Stimulated activated CD4-positive, alpha-beta T cell treated with anti-CD3 and anti-CD28 coated beads, Interleukin-4, amount 100 ng/mL, for 24 hours (primary cell): ENCODE results near the gene UGGT2.
"Not testable (repeated sequence)": the region's sequence is repeated elsewhere in the genome, so short reads cannot be mapped to it uniquely, and the experiment has no call there.

Source experiments
- DNase-seq: peaks from one replicate; pipeline ENCODE4 v3.0.0-alpha.2; 2020

Gene UGGT2

DNA sequence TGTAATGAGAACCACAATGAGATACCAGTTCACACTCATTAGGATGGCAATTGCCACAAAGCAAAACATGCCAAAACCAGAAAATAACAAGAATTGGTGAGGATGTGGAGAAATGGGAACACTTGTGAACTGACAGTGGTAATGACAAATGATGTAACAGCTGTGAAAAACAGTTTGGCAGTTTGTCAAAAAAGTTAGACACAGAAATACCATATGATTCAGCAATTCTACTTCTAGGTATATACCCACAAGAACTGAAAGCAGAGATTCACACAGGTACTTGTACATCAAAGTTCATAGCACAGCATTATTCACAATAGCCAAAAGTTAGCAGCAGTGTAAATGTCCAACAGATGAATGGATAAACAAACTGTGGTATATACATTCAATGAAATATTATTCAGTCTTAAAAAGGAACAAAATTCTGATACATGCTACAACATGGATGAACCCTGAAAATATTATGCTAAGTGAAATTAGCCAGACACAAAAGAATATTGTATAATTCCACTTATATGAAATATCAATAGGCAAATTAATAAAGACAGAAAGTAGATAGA is 96.5 kb downstream of the UGGT2 start:
- DNase-seq, result no peak

DNA sequence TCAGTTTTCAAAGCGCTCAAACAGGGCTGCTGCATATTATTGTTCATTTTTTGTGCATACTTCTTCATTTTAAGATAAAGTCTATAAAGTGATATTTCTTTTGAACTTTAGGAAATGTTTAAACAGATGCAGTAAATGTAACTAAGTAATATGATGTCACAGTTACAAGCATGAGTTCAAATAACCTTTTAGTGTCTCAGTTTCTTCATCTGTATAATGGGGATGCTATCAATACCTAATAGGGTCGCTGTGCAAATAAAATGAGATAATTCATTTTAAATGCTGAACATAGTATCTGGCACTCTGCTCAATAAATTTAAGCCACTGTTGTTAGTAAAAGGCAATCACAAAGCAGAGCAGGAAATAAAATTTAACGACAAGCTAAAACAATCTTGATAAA is 97.5 kb downstream of the UGGT2 start:
- DNase-seq, result no peak

DNA sequence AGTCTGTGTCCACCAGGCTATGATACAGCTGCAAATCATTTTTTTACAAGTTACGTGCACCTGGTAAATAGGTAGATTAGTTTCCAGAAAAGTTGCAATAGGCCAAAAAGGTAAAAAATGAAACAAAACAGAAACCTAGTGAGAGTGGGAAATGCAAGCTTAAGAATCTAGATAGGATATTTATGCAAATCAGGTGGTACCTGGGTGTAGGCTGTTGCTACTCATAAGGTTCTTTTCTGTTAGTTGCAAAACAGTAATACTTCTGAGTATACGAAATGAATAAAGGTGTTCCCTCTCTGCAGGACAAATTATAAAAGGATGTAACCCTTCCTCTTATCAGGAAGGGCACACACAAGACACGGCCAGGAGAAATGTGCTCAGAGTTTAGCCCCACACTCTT is 97.9 kb downstream of the UGGT2 start:
- no peak for DNase-seq

DNA sequence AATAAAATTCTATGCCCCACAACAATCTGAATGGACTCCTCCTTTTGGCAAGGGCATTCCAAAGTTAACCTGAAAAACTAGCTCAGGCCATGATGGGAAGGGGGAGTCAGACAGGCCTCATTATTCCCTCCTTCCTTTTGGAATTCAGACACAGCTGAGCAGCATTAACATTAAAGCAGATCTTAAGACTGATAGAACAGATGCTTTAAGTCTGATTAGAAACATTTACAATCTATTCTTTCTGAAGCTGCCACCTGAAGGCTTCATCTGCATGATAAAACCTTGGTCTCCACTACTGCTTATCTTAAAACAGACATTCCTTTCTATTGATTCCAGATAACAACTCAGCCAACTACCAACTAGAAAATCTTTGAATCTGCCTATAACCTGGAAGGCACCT is 98.9 kb downstream of the UGGT2 start:
- DNase-seq, result no peak

DNA sequence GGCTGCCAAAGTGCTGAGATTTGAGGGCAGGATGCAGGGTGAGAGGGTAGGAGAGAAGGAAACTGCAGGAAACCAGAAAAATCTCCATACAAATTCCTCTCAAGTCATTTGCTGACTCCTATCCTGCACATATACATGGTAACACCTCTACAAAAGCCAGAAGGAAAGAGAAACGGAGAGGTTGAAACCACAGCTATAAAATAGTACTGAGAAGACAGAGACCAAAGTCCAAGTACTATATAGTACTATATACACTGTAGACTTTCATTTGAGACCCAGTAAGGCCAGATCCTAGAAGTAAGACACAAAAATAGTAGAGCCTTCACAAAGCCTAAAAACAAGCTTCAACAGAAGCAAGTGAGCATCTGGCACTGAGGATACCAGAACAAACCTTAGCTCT is 103.1 kb downstream of the UGGT2 start:
- no peak for DNase-seq

DNA sequence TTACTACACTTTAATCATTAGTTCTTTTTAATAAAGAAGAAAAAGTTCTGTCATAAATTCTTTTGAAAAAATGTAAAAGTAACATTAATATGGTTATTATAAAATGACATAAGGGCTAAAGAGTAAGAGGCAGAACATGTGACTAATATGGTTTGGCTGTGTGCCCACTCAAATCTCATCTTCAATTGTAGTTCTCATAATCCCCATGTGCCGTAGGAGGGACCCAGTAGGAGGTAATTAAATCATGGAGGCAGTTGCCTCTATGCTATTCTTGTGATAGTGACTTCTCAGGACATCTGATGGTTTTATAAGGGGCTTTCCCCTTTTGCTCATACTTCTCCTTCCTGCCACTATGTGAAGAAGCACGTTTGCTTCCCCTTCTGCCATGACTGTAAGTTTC is 104.5 kb downstream of the UGGT2 start:
- no peak for DNase-seq

DNA sequence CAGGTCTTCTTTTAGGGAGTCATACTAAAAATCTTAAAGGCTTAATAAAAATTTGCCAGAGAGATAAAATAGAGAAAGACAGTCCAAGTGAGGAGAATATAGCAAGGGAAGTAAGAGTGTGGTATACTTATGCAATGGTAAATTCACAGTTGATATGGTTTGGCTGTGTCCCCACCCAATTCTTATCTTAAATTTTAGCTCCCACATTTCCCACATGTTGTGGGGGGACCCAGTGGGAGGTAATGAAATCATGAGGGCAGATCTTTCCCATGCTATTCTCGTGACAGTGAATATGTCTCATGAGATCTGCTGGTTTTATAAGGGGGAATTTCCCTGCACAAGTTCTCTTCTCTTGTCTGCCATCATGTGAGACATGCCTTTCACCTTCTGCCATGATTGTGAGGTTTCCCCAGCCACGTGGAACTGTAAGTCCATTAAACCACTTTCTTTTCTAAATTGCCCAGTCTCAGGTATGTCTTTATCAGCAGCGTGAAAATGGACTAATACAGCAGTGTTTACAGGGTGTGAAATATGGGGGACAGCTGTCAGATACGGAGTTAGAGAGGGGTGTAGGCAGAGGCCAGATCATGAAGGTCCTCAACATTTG is 115.4 kb downstream of the UGGT2 start:
- DNase-seq, result no peak

DNA sequence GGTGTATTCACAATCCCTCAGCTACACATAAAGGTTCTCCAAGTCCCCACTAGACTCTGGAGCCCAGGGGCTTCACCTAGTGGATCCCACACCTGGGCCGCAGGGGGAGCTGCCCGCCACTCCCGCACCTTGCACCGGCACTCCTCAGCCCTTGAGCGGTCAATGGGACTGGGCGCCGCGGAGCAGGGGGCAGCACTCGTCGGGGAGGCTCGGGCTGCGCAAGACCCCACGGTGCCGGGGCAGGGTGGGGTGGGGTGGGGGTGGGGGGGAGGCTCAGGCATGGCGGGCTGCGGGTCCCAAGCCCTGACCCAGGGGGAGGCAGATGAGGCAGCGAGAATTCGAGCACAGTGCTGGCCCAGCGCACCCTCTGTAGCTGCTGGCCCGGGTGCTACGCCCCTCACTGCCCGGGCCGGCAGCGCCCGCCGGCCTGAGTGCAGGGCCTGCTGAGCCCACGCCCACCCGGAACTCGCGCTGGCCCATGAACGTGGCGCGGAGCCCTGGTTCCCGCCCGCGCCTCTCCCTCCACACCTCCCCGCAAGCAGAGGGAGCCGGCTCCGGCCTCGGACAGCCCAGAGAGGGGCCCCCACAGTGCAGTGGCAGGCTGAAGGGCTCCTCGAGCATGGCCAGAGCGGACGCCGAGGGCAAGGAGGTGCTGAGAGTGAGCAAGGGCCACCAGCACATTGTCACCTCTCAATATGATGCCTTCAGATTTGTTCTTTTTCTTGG is 121.7 kb downstream of the UGGT2 start:
- DNase-seq, result no peak

DNA sequence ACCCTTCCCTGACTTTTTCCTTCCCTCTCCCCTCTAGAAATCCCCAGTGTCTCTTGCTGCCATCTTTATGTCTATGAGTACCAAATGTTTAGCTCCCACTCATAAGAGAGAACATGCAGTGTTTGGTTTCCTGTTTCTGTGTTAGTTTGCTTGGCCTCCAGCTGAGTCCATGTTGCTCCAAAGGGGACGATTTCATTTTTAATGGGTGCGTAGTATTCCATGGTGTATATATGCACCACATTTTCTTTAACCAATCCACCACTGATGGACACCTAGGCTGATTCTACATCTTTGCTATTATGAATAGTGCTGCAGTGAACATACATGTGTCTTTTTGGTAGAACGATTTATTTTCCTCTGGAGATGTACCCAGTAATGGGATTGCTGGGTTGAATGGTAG is 123.8 kb downstream of the UGGT2 start:
- no peak for DNase-seq

DNA sequence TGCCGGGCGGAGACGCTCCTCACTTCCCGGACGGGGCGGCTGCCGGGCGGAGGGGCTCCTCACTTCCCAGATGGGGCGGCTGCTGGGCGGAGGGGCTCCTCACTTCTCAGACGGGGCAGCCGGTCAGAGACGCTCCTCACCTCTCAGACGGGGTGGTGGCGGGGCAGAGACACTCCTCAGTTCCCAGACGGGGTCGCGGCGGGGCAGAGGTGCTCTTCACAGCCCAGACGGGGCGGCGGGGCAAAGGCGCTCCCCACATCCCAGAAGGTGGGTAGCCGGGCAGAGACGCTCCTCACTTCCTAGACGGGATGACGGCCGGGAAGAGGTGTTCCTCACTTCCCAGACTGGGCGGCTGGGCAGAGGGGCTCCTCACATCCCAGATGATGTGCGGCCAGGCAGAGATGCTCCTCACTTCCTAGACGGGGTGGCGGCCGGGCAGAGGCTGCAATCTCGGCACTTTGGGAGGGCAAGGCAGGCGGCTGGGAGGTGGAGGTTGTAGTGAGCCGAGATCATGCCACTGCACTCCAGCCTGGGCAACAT is 124.8 kb downstream of the UGGT2 start:
- not testable (repeated sequence) for DNase-seq

DNA sequence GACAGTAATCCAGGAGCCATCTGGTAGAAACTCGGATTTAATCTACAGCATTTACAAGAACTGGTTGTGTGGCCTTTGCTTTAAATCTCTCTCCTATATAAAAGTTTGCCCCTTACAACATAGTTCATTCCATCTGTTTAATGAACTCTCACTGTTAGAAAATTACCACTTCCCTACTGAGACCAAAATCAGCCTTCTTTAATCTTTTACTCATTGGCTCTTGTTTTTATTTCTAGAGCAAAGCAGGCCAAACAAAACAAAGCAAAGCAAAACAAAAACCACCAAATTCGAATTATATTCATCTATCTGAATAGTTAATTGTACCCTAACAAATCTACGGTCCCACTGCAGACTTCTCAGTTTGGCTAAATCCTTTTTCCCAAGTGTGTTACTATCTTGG is 127.0 kb downstream of the UGGT2 start:
- DNase-seq, result no peak

DNA sequence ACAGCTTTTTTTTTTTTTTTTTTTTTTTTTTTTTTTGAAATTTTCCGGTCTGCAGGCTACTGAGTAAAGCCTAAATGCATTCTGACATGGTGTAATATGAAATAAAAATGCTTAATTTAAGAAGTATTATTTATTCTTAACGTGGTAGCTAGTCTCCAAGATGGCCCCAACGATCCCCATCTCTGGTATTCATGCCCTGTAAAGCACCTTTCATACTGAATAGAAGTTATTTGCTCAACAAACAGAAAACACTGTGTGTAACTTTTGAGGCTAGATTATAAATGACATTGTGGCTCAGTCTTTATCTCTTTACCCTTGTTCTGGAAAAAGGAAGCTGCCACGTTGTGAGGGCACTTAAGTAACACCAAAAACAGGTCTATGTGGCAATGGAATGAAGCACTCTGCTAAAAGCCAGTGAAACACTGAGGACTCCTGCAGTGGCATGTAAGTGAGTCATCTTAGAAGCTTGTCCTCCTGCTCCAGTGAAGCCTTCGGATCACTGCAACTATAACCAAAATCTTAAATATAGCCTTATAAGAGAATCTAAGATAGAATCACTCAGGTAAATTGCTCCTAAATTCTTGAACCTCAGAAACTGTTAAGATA is 128.7 kb downstream of the UGGT2 start:
- DNase-seq, result no peak

DNA sequence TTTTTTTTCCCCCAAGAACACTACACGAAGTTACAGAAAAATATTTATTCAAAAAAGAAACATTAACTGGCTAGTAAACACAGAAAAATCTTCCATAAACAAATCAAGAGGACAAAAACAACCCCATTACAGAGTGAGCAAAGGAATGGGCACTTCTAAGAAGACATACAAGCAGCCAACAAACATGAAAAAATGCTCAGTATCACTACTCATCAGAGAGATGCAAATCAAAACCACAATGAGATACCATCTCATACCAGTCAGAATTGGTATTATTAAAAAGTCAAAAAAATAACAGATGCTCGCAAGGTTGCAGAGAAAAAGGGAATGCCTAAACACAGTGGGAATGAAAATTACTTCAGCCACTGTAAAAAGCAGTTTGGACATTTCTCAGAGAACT is 131.7 kb downstream of the UGGT2 start:
- no peak for DNase-seq

DNA sequence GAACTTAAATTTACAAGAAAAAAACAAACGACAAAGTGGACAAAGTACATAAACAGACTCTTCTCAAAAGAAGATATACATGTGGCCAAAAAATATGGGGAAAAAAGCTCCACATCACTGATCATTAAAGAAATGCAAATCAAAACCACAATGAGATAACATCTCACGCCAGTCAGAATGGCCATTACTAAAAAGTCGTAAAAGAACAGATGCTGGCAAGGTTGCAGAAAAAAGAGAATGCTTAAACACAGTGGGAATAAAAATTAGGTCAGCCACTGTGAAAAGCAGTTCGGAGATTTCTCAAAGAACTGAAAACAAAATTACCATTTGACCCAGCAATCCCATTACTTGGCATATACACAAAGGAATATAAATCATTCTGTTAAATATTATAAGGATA is 132.7 kb downstream of the UGGT2 start:
- DNase-seq, result no peak

DNA sequence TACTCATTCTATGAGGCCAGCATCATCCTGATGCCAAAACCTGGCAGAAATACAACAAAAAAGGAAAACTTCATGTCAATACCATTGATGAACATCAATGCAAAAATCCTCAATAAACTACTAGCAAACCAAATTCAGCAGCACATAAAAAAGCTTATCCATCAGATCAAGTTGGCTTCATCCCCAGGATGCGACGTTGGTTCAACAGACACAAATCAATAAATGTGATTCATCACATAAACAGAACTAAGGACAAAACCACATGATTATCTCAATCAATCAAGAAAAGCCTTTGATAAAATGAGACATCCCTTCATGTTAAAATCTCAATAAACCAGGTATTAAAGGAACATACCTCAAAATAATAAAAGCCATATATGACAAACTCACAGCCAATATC is 134.3 kb downstream of the UGGT2 start:
- DNase-seq, result no peak

DNA sequence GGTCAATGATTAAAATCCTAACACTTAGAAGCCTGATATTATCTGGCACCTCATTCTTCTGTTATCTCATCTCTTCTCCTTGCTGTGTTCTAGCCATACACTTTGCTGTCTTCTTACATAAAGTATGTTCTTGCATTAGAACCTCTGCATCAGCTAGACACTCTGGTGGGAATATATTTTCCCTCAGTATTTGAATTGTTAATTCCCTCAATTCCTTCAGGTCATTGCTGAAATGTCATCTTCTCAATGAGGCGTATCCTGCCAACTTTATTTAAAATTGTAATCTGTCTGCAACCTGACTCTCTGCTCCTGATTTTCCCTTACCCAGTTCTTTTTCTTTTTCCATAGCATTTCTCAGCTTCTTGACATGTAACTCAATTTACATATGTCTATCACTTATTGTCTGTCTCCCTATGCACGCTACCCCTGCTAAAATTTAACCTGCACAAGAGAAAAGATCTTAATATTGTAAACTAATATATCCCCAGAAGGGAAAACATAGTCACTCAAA is 138.2 kb downstream of the UGGT2 start:
- no peak for DNase-seq

DNA sequence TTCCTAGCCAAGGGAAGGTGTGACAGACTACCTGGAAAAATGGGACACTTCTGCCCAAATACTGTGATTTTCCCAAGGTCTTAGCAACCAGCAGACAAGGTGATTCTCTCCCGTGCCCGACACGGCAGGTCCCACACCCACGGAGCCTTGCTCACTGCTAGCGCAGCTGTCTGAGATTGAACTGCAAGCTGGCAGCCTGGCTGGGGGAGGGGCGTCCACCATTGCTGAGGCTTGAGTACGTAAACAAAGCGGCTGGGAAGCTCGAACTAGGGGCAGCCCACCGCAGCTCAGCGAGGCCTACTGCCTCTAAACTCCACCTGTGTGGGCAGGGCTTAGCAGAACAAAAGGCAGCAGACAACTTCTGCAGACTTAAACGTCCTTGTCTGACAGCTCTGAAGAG is 146.2 kb downstream of the UGGT2 start:
- DNase-seq, result no peak

DNA sequence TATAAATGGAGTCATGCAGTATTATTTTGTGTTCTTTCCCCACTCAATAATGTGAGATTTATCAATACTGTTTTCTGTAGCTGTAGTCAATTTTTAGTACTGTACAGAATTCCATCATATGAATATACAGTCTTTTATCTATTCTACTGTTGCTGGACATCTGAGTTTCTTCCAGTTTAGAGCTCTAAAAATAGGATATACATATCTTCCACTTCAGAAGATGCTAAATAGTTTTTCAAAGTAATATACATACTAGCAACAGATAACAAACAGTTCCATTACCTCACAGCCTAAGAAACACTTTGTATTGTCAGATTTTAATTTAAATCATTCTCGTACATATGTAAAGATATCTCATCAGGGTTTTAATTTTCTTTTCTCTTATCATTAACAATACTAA is 149.6 kb downstream of the UGGT2 start:
- no peak for DNase-seq

DNA sequence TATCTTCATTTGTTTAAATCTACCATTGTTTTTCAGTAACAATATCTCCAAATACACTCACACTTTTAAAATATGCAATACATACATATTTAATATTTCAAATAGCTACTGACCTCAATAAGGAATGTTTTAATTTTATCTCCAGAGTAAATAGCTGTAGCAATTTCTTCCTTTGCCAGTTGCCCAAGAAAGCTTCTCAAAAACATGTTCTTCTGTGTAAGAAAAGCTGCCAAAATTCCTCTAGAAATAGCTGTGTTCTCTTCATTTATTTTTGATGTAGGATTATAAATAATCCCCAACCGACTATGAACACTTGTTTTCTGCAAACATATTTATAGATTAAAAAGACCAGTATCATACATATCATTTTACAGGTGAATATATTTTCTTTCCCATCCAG is 150.5 kb downstream of the UGGT2 start:
- DNase-seq, result no peak

DNA sequence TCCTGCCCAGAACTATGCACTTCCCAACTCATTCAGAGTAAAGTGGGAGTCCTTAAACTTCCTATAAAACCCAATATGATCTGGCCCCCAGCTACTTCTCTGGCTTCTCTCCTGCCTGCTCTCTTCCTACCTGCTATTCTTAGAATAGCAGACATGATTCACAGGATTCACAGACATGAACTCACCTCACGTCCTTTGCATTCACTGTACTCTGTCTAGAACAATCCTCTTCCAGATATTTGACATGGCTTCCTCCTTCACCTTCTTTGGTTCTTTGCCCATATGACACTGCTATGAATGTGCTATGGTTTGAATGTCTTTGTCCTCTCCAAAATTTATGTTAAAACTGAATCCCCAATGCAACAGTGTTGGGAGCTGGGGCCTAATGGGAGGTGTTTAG is 154.9 kb downstream of the UGGT2 start:
- DNase-seq, result no peak

DNA sequence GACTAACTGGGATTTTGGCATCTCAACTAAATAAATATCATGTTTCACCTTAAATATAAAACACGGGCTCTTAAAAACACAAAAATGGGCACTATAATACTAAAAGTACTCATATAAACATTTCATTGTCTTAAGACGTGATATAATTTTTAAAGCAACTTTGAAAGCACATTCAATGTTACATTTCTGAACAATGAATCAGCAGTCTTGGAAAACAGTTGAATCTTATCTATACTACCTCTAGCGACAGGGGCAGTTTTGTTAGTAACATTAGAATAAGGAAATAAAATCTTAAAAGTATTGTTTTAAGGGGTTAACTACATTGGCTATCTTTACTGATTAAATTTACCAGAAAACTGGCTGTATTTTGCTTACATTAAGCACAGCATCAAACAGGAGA is 156.9 kb downstream of the UGGT2 start:
- DNase-seq, result no peak

DNA sequence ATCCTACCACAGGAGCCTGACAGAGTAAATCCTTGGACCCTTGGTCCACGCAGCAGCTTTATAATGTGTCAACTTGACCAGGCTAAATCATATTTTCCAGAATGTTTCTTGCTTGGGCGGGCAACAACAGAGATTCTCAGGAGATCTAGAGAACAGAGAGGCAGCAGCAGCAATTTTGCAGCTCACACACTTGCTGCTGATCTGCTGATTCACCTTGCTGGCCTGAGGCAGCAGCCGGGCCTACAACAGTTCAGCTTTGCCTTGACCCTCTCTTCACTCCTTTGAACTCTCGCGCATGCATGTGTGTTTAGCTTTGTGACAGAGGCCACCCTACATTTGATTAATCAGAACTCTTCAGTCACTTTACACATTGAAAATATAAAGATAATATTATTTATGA is 159.3 kb downstream of the UGGT2 start:
- DNase-seq, result no peak

DNA sequence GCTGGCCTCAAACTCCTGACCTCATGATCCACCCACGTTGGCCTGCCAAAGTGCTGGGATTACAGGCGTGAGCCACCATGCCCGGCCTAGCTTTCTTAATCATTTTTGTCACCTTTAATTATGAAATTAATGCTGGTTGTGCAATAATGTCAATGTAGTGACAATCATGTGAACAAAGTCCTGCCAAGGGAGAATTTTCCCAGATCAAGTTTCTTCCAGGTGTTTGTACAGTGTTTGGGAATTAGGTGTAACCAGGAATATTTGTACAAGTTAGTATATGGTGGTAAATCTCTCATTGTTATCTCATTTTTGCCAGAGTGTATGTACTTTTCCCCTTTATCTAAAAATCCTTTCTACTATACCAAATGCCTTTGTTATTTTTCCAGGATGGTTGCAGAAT is 171.1 kb downstream of the UGGT2 start:
- DNase-seq, result no peak

DNA sequence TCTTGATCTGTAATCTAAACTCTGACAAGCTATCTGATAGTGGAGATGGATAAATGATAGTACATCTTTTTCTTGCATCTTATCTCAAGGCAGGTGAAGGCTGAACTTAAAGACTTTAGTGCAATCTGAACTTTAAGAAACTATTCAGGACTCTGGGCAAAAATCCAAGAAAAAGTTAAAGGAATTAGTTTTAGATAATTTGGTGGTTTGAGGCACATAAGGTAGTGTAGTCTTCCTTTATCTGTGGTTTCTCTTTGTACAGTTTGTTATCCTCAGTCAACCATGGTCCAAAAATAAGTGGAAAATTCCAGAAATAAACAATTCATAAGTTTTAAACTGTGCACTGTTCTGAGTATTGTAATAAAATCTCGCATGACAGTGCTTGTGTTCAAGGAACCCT is 172.9 kb downstream of the UGGT2 start:
- no peak for DNase-seq
